Hepatocyte (in vitro differentiated cells): ENCODE measurements around the gene ZNF532. TPM values are rescaled to one million over a fixed set of nuclear protein-coding genes. Genes with fewer than 3 reads are reported as not detected.

ENCODE experiments used
- DNase-seq: peaks from one replicate; pipeline ENCODE4 v3.0.0-alpha.2; 2016; ENCODE audit warnings: low spot score
- H2AFZ ChIP-seq: fragments of 200-600 bp; sonication (generic); 2 replicates; pipeline ENCODE4 v1.6.0; 2016; ENCODE audit warnings: antibody characterized with exemption, mild to moderate bottlenecking
- H3K27ac ChIP-seq: fragments of 200-600 bp; sonication (generic); 2 replicates; pipeline ENCODE4 v1.5.1; 2016; ENCODE audit warnings: mild to moderate bottlenecking
- H3K27me3 ChIP-seq: fragments of 200-600 bp; sonication (generic); 2 replicates; pipeline ENCODE4 v1.6.1; 2016
- H3K36me3 ChIP-seq: fragments of 200-600 bp; sonication (generic); replicated peaks from 2 replicates; pipeline ENCODE4 v1.5.1; 2016; ENCODE audit warnings: low read depth; ENCODE audit not compliant: insufficient read depth
- H3K4me1 ChIP-seq: fragments of 200-600 bp; sonication (generic); 2 replicates; pipeline ENCODE4 v1.5.1; 2016; ENCODE audit warnings: mild to moderate bottlenecking, moderate library complexity; ENCODE audit not compliant: insufficient read depth
- H3K4me2 ChIP-seq: fragments of 200-600 bp; sonication (generic); 2 replicates; pipeline ENCODE4 v1.6.0; 2016
- H3K4me3 ChIP-seq: fragments of 200-600 bp; sonication (generic); 2 replicates; pipeline ENCODE4 v1.5.1; 2016; ENCODE audit warnings: mild to moderate bottlenecking
- H3K79me2 ChIP-seq: fragments of 200-600 bp; sonication (generic); 2 replicates; pipeline ENCODE4 v1.6.0; 2017; ENCODE audit warnings: mild to moderate bottlenecking
- H3K9me2 ChIP-seq: fragments of 200-600 bp; sonication (generic); replicated peaks from 2 replicates; pipeline ENCODE4 v1.6.0; 2017; ENCODE audit warnings: mild to moderate bottlenecking; ENCODE audit not compliant: insufficient read depth
- H3K9me3 ChIP-seq: fragments of 200-600 bp; sonication (generic); 2 replicates; pipeline ENCODE4 v1.5.1; 2016; ENCODE audit warnings: low read depth, mild to moderate bottlenecking
- H4K20me1 ChIP-seq: fragments of 200-600 bp; sonication (generic); 2 replicates; pipeline ENCODE4 v1.6.0; 2016; ENCODE audit warnings: mild to moderate bottlenecking; ENCODE audit not compliant: insufficient read depth, poor library complexity, severe bottlenecking
- EZH2 ChIP-seq: fragments of 200-600 bp; sonication (generic); IDR thresholded peaks from 2 replicates; pipeline ENCODE4 v1.6.1; 2016; ENCODE audit warnings: antibody characterized with exemption, mild to moderate bottlenecking, borderline replicate concordance
- EZH2phosphoT487 ChIP-seq: fragments of 200-600 bp; sonication (generic); IDR thresholded peaks from one replicate; pipeline ENCODE4 v1.6.1; 2018; ENCODE audit warnings: antibody characterized with exemption, mild to moderate bottlenecking, low read depth, moderate library complexity; ENCODE audit not compliant: unreplicated experiment, severe bottlenecking
- WGBS: methylation state at CpG from one replicate; pipeline ENCODE4 v1.1.6; 2016; ENCODE audit warnings: low lambda C conversion rate; ENCODE audit errors: missing lambda C conversion rate; 5-methylcytosine and 5-hydroxymethylcytosine counted together
- polyA plus RNA-seq: library from polyadenylated mRNA; unstranded; fragments of >200 nt; fragmentation: Nextera tagmentation; extraction: Ambion mirVana; gene quantifications from 2 replicates; pipeline ENCODE4 v1.2.1, GENCODE V29; 2016
- total RNA-seq: library from RNA; depleted of rRNA; stranded (reverse); fragments of >200 nt; gene quantifications from 2 replicates; pipeline ENCODE4 v1.2.3, GENCODE V29; 2014
- TF ChIP-seq, protein P1 (sequence below): fragments of 200-600 bp; sonication (generic); IDR thresholded peaks from 2 replicates; pipeline ENCODE4 v1.5.1; 2016; ENCODE audit warnings: antibody characterized with exemption, mild to moderate bottlenecking; ENCODE audit not compliant: poor library complexity

ZNF532 gene
- total and polyA plus RNA-seq, 2 experiments from 2014 or later = 15.9 to 36.5 TPM

DNA sequence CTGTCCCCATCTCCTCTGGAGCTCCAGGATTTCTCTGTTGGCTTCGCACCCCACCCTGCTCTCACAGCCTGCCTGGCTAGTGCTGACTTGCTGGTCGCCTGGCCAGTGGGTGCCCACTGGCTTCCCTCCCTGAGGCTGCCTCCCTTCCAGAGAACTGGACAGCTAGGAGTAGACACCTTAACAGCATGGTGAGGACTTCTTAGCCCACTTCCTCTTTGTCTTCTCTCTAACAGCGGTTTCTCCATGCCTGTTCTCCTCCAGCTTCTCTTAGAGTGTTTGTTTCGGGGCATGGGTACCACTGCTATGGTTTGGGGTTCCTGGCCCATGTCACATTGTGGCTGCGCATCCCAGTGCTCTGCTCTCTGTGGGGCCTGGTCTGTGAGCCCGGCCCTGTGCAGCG lies 37.1 kb downstream of the ZNF532 start:
- Histone ChIP-seq H3K79me2 (peaks cover 84% of the 10 kb centered on the region), H2AFZ (no peak overlapping the region), H3K27me3 (no peaks in the 10 kb centered on the region), H3K27ac (no peak overlapping the region), H3K9me2 (no peaks in the 10 kb centered on the region), H3K4me3 (no peak overlapping the region), H4K20me1 (no peaks in the 10 kb centered on the region), H3K36me3 (no peaks in the 10 kb centered on the region), H3K4me1 (peaks cover 6% of the 10 kb centered on the region), H3K9me3 (no peaks in the 10 kb centered on the region), H3K4me2 (no peak overlapping the region)
- DNase-seq = no peak
- WGBS = 100% methylated on average over 7 of the region's 7 CpGs
- TF ChIP-seq EZH2 = no peak
- no peak for TF ChIP-seq EZH2phosphoT487
- TF ChIP-seq, protein P1, sequence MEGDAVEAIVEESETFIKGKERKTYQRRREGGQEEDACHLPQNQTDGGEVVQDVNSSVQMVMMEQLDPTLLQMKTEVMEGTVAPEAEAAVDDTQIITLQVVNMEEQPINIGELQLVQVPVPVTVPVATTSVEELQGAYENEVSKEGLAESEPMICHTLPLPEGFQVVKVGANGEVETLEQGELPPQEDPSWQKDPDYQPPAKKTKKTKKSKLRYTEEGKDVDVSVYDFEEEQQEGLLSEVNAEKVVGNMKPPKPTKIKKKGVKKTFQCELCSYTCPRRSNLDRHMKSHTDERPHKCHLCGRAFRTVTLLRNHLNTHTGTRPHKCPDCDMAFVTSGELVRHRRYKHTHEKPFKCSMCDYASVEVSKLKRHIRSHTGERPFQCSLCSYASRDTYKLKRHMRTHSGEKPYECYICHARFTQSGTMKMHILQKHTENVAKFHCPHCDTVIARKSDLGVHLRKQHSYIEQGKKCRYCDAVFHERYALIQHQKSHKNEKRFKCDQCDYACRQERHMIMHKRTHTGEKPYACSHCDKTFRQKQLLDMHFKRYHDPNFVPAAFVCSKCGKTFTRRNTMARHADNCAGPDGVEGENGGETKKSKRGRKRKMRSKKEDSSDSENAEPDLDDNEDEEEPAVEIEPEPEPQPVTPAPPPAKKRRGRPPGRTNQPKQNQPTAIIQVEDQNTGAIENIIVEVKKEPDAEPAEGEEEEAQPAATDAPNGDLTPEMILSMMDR = no peak

DNA sequence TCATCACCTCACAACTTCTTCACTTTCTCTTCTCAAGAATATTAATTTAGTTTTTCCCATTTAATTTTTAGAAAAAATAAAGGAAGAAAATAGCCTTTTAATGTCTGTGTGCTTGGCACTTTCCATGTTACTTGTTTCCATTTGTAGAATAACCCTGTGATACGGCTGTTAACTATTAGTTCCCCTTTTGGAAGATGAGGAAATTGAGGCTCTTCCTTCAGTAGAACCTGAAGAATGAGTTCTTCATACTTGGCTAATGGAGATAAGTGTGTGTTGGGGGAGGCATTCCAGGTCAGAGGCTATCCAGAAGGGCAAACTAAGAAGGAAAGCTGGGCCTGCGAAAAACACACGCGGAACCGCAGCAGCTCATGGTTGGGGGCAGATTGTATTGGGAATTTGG lies 38.3 kb downstream of the ZNF532 start:
- peaks cover 79% of the 10 kb centered on the region for H3K79me2 ChIP-seq
- WGBS = 92% methylated on average over 5 of the region's 5 CpGs

DNA sequence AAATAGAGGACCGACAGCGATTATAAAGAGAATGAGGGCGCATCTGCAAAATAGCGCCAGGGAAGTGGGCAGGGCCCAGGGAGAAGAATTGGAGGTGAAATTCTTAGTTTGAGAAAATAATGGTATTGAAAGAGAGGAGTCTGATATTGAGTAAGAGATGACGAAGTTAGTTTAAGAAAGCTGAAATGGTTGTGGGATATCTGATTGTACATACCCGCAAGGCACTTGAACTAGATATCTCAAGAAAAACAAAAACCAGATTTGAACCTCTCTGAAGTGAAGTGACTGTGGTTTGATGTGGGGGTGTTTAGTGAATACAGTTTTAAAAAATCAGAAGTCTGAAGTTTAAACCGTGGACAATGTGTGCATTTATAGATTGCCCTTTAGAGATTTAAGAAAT lies 38.9 kb downstream of the ZNF532 start:
- no peak overlapping the region for H2AFZ ChIP-seq
- WGBS = 98% methylated on average over 7 of the region's 7 CpGs
- no peaks in the 10 kb centered on the region for H3K4me1 ChIP-seq

More for the DNA sequence above, 38.3 kb downstream of the ZNF532 start:
- H4K20me1 ChIP-seq = no peaks in the 10 kb centered on the region
- no peak overlapping the region for H2AFZ ChIP-seq
- H3K9me2 ChIP-seq = no peaks in the 10 kb centered on the region
- H3K4me3 ChIP-seq = no peak overlapping the region
- DNase-seq = no peak
- no peaks in the 10 kb centered on the region for H3K27me3 ChIP-seq
- H3K4me2 ChIP-seq = no peak overlapping the region
- H3K27ac ChIP-seq = no peak overlapping the region
- TF ChIP-seq, protein P1 = no peak
- TF ChIP-seq EZH2 (no peak), EZH2phosphoT487 (no peak)
- no peaks in the 10 kb centered on the region for H3K36me3 ChIP-seq
- H3K9me3 ChIP-seq = no peaks in the 10 kb centered on the region
- H3K4me1 ChIP-seq = no peaks in the 10 kb centered on the region

DNA sequence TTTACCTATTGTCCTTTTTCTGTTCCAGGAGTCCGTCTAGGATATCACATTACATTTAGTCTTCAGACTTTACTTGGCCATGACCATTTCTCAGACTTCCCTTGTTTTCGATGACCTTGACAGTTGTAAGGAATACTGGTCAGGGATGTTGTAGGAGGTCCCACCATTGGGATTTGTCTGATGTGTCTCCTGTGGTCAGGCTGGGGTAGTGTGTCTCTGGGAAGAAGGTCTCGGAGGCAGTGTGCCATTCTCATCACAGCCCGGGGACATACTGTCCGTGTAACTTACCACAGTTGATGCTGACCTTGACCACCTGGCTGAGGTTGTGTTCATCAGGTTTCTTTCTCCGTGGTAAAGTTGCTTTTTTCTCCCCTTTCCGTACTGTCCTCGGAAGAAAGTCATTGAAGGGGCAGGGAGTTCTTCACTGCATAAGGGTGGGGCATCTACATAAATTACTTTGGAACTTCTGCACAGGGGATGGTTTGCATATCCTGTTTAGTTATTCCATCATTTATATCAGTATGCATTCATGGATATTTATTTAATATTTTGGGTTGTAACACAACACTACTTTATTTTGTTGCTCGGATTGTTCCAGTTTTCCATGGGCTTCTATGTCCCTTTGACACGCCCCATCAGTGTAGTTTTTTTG lies 41.2 kb downstream of the ZNF532 start:
- H4K20me1 ChIP-seq = no peaks in the 10 kb centered on the region
- H3K36me3 ChIP-seq = no peaks in the 10 kb centered on the region
- no peak overlapping the region for H3K27ac ChIP-seq
- DNase-seq = no peak
- H2AFZ ChIP-seq = no peak overlapping the region
- TF ChIP-seq EZH2phosphoT487 = no peak
- TF ChIP-seq, protein P1 = no peak
- no peak for TF ChIP-seq EZH2
- H3K27me3 ChIP-seq = no peaks in the 10 kb centered on the region
- no peak overlapping the region for H3K4me3 ChIP-seq
- peaks cover 80% of the 10 kb centered on the region for H3K79me2 ChIP-seq
- no peaks in the 10 kb centered on the region for H3K9me2 ChIP-seq
- H3K9me3 ChIP-seq = no peaks in the 10 kb centered on the region
- H3K4me2 ChIP-seq = no peak overlapping the region
- WGBS = 95% methylated on average over 10 of the region's 10 CpGs
- no peaks in the 10 kb centered on the region for H3K4me1 ChIP-seq

More for the DNA sequence above, 38.9 kb downstream of the ZNF532 start:
- DNase-seq = no peak
- TF ChIP-seq EZH2 (no peak), EZH2phosphoT487 (no peak)
- H3K27ac ChIP-seq = no peak overlapping the region
- H3K9me2 ChIP-seq = no peaks in the 10 kb centered on the region
- no peaks in the 10 kb centered on the region for H4K20me1 ChIP-seq
- no peaks in the 10 kb centered on the region for H3K27me3 ChIP-seq
- H3K4me3 ChIP-seq = no peak overlapping the region
- no peak overlapping the region for H3K4me2 ChIP-seq
- no peaks in the 10 kb centered on the region for H3K9me3 ChIP-seq
- H3K79me2 ChIP-seq = peaks cover 77% of the 10 kb centered on the region
- no peaks in the 10 kb centered on the region for H3K36me3 ChIP-seq
